Upper lobe of left lung (tissue), 4 donors: ENCODE data around the gene INPPL1.

Experiments
- CTCF ChIP-seq, 6 experiments: fragments of 450-650 bp in 4 of 6; fragments of 200-600 bp in 2 of 6; sonication (generic) in 2 of 6; IDR thresholded peaks; one replicate each; pipeline ENCODE4 v1.5.1; 2016 to 2019; ENCODE audit warnings: antibody characterized with exemption in 6 of 6
- EP300 ChIP-seq, 4 donors: sonication (generic); formaldehyde crosslinking; IDR thresholded peaks; one replicate each; pipeline ENCODE4 v1.5.1; 2017; ENCODE audit warnings: antibody characterized with exemption in 4 of 4, control low read depth in 2 of 4
- POLR2A ChIP-seq, 4 donors: fragments of 450-650 bp; IDR thresholded peaks; one replicate each; pipeline ENCODE4 v1.5.1; 2016 to 2017; ENCODE audit warnings: antibody characterized with exemption in 4 of 4, mild to moderate bottlenecking in 2 of 4
- POLR2AphosphoS5 ChIP-seq, 2 donors: sonication (generic); formaldehyde crosslinking; IDR thresholded peaks; one replicate each; pipeline ENCODE4 v1.5.1; 2017; ENCODE audit warnings: antibody characterized with exemption in 2 of 2

- no peak for TF ChIP-seq POLR2A (IDR thresholded peaks at IDR 0.05)
- no peak for TF ChIP-seq CTCF (IDR thresholded peaks at IDR 0.05)
- no peak for TF ChIP-seq POLR2AphosphoS5 (IDR thresholded peaks at IDR 0.05)
- no peak for TF ChIP-seq EP300 (IDR thresholded peaks at IDR 0.05)
These were observed 16.1 kb downstream of the INPPL1 start for GRCh38 chr11:72240461-72241290.
